HFFc6 (cell line): ENCODE measurements around the gene DBH. TPM values are rescaled to one million over a fixed set of nuclear protein-coding genes. Genes with fewer than 3 reads are reported as not detected.

Experiments
- DNase-seq: peaks from one replicate; pipeline ENCODE4 v3.0.0-alpha.2; 2018
- H3K27ac Mint-ChIP-seq: 2 replicates; pipeline ENCODE4 v1.8.0; 2020; ENCODE audit warnings: mild to moderate bottlenecking, mixed read lengths
- H3K27me3 Mint-ChIP-seq: 2 replicates; pipeline ENCODE4 v1.8.0; 2021; ENCODE audit warnings: mild to moderate bottlenecking, moderate library complexity, mixed read lengths; ENCODE audit not compliant: insufficient read depth
- H3K36me3 Mint-ChIP-seq: 2 replicates; pipeline ENCODE4 v1.8.0; 2021; ENCODE audit warnings: low read depth, mixed read lengths
- H3K4me1 Mint-ChIP-seq: 2 replicates; pipeline ENCODE4 v1.8.0; 2020; ENCODE audit warnings: low read depth, mixed read lengths
- H3K4me3 Mint-ChIP-seq: 2 replicates; pipeline ENCODE4 v1.8.0; 2020; ENCODE audit warnings: mild to moderate bottlenecking, moderate library complexity, mixed read lengths
- H3K9me3 Mint-ChIP-seq: 2 replicates; pipeline ENCODE4 v1.8.0; 2020; ENCODE audit warnings: mild to moderate bottlenecking, mixed read lengths
- CTCF ChIP-seq: fragments of 200-600 bp; sonication (generic); IDR thresholded peaks from 2 replicates; pipeline ENCODE4 v1.5.0; 2021; ENCODE audit warnings: antibody characterized with exemption, mild to moderate bottlenecking
- total RNA-seq, 6 experiments: library from RNA; stranded (reverse); fragmentation: NEBNext Ultra II Directional; extraction: Animal tissue kit (Norgen Biotek cat#: 25700); gene quantifications; 2 replicates in 1 of 6; 3 replicates in 5 of 6; pipeline ENCODE4 v1.2.3, GENCODE V29; 2021

Gene DBH
- total RNA-seq, 6 experiments from 2014 or later, result not detected

GRCh38 chr9:133632806-133633680 is 3.1 kb upstream of the DBH start:
- DNase-seq, result no peak
- Mint-ChIP-seq H3K9me3 (no peaks in the 10 kb centered on the region), H3K36me3 (no peaks in the 10 kb centered on the region), H3K4me3 (no peak overlapping the region), H3K27ac (no peak overlapping the region), H3K4me1 (no peaks in the 10 kb centered on the region), H3K27me3 (peaks cover 46% of the 10 kb centered on the region)
- no peak for TF ChIP-seq CTCF

- Mint-ChIP-seq H3K27ac (no peak overlapping the region), H3K4me3 (no peak overlapping the region), H3K27me3 (peaks cover 46% of the 10 kb centered on the region), H3K36me3 (no peaks in the 10 kb centered on the region), H3K4me1 (no peaks in the 10 kb centered on the region), H3K9me3 (no peaks in the 10 kb centered on the region)
- no peak for DNase-seq
- no peak for TF ChIP-seq CTCF
These were observed 2.5 kb upstream of the DBH start for GRCh38 chr9:133633681-133634080.

GRCh38 chr9:133634081-133634691 is 2.0 kb upstream of the DBH start:
- Mint-ChIP-seq H3K27me3 (peaks cover 43% of the 10 kb centered on the region), H3K4me1 (no peaks in the 10 kb centered on the region), H3K27ac (no peak overlapping the region), H3K36me3 (no peaks in the 10 kb centered on the region), H3K4me3 (no peak overlapping the region), H3K9me3 (no peaks in the 10 kb centered on the region)
- DNase-seq, result no peak
- TF ChIP-seq CTCF, result no peak

- Mint-ChIP-seq H3K9me3 (no peaks in the 10 kb centered on the region), H3K4me1 (no peaks in the 10 kb centered on the region), H3K4me3 (no peak overlapping the region), H3K27me3 (peaks cover 50% of the 10 kb centered on the region), H3K27ac (no peak overlapping the region), H3K36me3 (no peaks in the 10 kb centered on the region)
- TF ChIP-seq CTCF, result no peak
- no peak for DNase-seq
These were observed 1.1 kb upstream of the DBH start for GRCh38 chr9:133635098-133635497.

- DNase-seq, result no peak
- no peaks in the 10 kb centered on the region for H3K4me1 Mint-ChIP-seq
- H3K9me3 Mint-ChIP-seq, result no peaks in the 10 kb centered on the region
- no peak for TF ChIP-seq CTCF
- peaks cover 62% of the 10 kb centered on the region for H3K27me3 Mint-ChIP-seq
- no peak overlapping the region for H3K27ac Mint-ChIP-seq
- H3K4me3 Mint-ChIP-seq, result no peak overlapping the region
- H3K36me3 Mint-ChIP-seq, result no peaks in the 10 kb centered on the region
These were observed 739 bp downstream of the DBH start for GRCh38 chr9:133636902-133637301.
